Breast epithelium (tissue), 3 donors: ENCODE results near the gene SPNS3.

Experiments
- POLR2AphosphoS5 ChIP-seq, 3 donors: sonication (generic); formaldehyde crosslinking; IDR thresholded peaks; one replicate each; pipeline ENCODE4 v1.6.1; 2017; ENCODE audit warnings: antibody characterized with exemption in 3 of 3
- TF ChIP-seq, protein P1 (sequence below), 3 donors: fragments of 450-650 bp; IDR thresholded peaks; one replicate each; pipeline ENCODE4 v1.5.1; 2016 to 2017; ENCODE audit warnings: antibody characterized with exemption in 3 of 3, mild to moderate bottlenecking in 3 of 3, moderate library complexity in 3 of 3

DNA sequence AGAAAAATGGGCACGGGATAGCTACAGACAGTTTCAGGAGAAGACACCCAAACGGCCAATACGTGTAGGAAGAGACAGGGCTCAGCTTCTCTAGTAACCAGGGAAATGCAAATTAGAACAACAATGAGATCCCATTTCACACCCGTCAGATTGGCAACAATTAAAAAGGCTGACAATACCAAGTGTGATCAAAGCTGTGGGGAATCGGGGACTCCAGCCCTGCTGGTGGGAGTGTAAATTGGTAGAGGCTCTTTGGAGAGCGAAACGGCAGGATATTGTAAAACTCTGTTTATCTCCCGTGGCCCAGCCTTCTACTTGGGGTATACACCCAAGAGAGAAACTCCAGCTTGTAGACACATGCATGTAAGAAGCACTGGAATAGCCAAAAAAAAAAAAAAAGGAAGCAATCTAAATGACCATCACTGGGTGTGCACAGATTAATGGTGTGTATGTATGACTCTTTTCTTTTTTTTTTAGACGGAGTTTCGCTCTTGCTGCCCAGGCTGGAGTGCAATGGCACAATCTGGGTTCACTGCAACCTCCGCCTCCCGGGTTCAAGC lies 93.9 kb downstream of the SPNS3 start:
- TF ChIP-seq POLR2AphosphoS5 (IDR thresholded peaks at IDR 0.05) = no peak
- TF ChIP-seq, protein P1, sequence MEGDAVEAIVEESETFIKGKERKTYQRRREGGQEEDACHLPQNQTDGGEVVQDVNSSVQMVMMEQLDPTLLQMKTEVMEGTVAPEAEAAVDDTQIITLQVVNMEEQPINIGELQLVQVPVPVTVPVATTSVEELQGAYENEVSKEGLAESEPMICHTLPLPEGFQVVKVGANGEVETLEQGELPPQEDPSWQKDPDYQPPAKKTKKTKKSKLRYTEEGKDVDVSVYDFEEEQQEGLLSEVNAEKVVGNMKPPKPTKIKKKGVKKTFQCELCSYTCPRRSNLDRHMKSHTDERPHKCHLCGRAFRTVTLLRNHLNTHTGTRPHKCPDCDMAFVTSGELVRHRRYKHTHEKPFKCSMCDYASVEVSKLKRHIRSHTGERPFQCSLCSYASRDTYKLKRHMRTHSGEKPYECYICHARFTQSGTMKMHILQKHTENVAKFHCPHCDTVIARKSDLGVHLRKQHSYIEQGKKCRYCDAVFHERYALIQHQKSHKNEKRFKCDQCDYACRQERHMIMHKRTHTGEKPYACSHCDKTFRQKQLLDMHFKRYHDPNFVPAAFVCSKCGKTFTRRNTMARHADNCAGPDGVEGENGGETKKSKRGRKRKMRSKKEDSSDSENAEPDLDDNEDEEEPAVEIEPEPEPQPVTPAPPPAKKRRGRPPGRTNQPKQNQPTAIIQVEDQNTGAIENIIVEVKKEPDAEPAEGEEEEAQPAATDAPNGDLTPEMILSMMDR (IDR thresholded peaks at IDR 0.05) = no peak
